HG03025 (cell line): ENCODE results near the gene COX7B.
"Not testable (repeated sequence)": the region's sequence is repeated elsewhere in the genome, so short reads cannot be mapped to it uniquely, and the experiment has no call there.

Experiments used
- ATAC-seq: cut with Tn5 transposase; IDR thresholded peaks from one replicate; pipeline ENCODE4 v1.9.1; 2021; ENCODE audit warnings: mild to moderate bottlenecking, moderate library complexity; ENCODE audit not compliant: unreplicated experiment, low FRiP score

Gene COX7B

GRCh38 chrX:77899081-77899828 is at the start of gene COX7B:
TSS of gene COX7B (plus strand) at chrX:77899468. CDS start at chrX:77899554, 86 bp downstream.
- peak; percentile 45 for ATAC-seq

- ATAC-seq, result no peak
These were observed 23.9 kb upstream of the COX7B start for GRCh38 chrX:77875372-77875771.

GRCh38 chrX:77881418-77881817 is 17.9 kb upstream of the COX7B start:
- ATAC-seq, result not testable (repeated sequence)

- no peak for ATAC-seq
These were observed 6.4 kb upstream of the COX7B start for GRCh38 chrX:77892887-77893286.

- ATAC-seq, result no peak
These were observed 5.6 kb upstream of the COX7B start for GRCh38 chrX:77893713-77894112.

- peak; percentile 91 for ATAC-seq
These were observed 4.1 kb upstream of the COX7B start, which contains the start of gene MAGT1 for GRCh38 chrX:77894921-77895886. TSS of gene MAGT1 (minus strand) at chrX:77895435. CDS start at chrX:77895410, 25 bp downstream.

GRCh38 chrX:77900688-77901087 is 1.4 kb downstream of the COX7B start:
- no peak for ATAC-seq

- no peak for ATAC-seq
These were observed 2.2 kb downstream of the COX7B start for GRCh38 chrX:77901506-77901905.

GRCh38 chrX:77910108-77910840 is 11.0 kb downstream of the COX7B start, which contains the start of gene ATP7A:
TSS of gene ATP7A (plus strand) at chrX:77910693. CDS start at chrX:77971642, 60,949 bp downstream.
- peak; percentile 84 for ATAC-seq

- ATAC-seq, result no peak
These were observed 18.1 kb downstream of the COX7B start for GRCh38 chrX:77917294-77917933.

- ATAC-seq, result no peak
These were observed 19.3 kb downstream of the COX7B start for GRCh38 chrX:77918568-77918967.

- ATAC-seq, result not testable (repeated sequence)
These were observed 20.1 kb downstream of the COX7B start for GRCh38 chrX:77919370-77919769.

GRCh38 chrX:77922787-77923186 is 23.5 kb downstream of the COX7B start:
- no peak for ATAC-seq

- no peak for ATAC-seq
These were observed 25.1 kb downstream of the COX7B start for GRCh38 chrX:77924320-77924859.

GRCh38 chrX:77925764-77926163 is 26.5 kb downstream of the COX7B start:
- ATAC-seq, result no peak

GRCh38 chrX:77930581-77930980 is 31.3 kb downstream of the COX7B start:
- ATAC-seq, result no peak

GRCh38 chrX:77935886-77936285 is 36.6 kb downstream of the COX7B start:
- no peak for ATAC-seq

GRCh38 chrX:77936299-77936698 is 37.0 kb downstream of the COX7B start:
- no peak for ATAC-seq

GRCh38 chrX:77937291-77937690 is 38.0 kb downstream of the COX7B start:
- ATAC-seq, result no peak
